ENCODE measurements around the gene ATP5PD.

Gene ATP5PD

DNA sequence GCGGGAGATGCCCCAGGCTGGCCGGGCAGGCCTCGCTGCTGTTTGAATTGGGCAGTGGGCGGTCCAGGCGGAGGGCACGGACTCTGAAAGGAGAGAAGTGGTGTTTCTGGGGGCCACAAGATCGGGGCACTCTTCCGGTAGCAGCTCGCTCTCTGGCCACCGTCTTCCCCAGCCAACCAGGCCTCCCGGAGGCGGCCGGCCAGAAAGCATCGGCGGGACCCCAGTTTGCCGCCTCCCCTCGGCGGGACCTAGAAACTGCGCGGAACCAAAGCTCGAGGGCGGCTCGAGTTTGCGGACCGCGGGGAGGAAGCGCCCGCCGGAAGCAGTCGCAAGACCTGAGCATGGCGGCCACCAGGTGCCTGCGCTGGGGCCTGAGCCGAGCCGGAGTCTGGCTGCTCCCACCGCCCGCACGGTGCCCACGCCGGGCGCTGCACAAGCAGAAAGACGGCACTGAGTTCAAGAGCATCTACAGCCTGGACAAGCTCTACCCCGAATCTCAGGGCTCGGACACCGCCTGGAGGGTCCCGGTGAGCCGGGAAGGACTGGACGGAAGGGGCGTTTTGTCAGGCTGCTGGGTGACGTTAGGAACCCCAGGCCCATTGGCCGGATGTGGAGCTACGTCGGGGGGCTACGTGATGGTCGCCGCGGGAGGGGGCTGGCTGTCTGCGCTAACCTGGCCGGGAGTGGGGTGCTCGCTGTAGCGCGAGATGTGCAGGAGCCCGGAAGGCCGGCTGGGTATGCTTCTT, 34.2 kb downstream of the ATP5PD start, which contains the start of gene MRPL58 (continued):
- TF ChIP-seq ZNF530 (tag by site-specific recombination; IDR thresholded peaks at IDR 0.05; ENCODE audit: low read depth) (no peak), ZNF138 (tag by site-specific recombination; IDR thresholded peaks at IDR 0.05; ENCODE audit: borderline replicate concordance) (no peak), ZNF112 (tag by site-specific recombination; IDR thresholded peaks at IDR 0.05) (no peak), ZNF558 (tag by site-specific recombination; IDR thresholded peaks at IDR 0.05) (no peak), ZBTB49 (tag by site-specific recombination; IDR thresholded peaks at IDR 0.05; ENCODE audit: low read depth) (no peak), YY1 (tag by site-specific recombination; IDR thresholded peaks at IDR 0.05) (peak; percentile 96), SALL2 (tag by site-specific recombination; IDR thresholded peaks at IDR 0.05; ENCODE audit: borderline replicate concordance) (no peak), ZNF2 (tag by site-specific recombination; IDR thresholded peaks at IDR 0.05) (no peak; the same call in 1 of the 2 replicates), KLF7 (tag by site-specific recombination; IDR thresholded peaks at IDR 0.05; ENCODE audit: borderline replicate concordance) (peak; percentile 72; the same call in 1 of the 2 replicates), ZNF211 (tag by site-specific recombination; IDR thresholded peaks at IDR 0.05; ENCODE audit: low read depth) (no peak), GLIS1 (tag by site-specific recombination; IDR thresholded peaks at IDR 0.05) (peak; percentile 44; the same call in 1 of the 2 replicates), ZNF16 (tag by site-specific recombination; IDR thresholded peaks at IDR 0.05; ENCODE audit: low read depth) (no peak), OVOL3 (tag by site-specific recombination; IDR thresholded peaks at IDR 0.05) (no peak), ZNF248 (tag by site-specific recombination; IDR thresholded peaks at IDR 0.05) (no peak), ZNF391 (tag by site-specific recombination; IDR thresholded peaks at IDR 0.05; ENCODE audit: borderline replicate concordance, low read depth) (peak; percentile 47; the same call in 1 of the 2 replicates), ZNF302 (tag by site-specific recombination; IDR thresholded peaks at IDR 0.05; ENCODE audit: low read depth) (no peak), MZF1 (tag by site-specific recombination; IDR thresholded peaks at IDR 0.05; ENCODE audit: borderline replicate concordance) (0 out of 2 replicates have a peak, but pooled peaks have one; percentile 20), HOXC10 (CRISPR knock-in tag; IDR thresholded peaks at IDR 0.05) (no peak), ZNF623 (tag by site-specific recombination; IDR thresholded peaks at IDR 0.05) (0 out of 2 replicates have a peak, but pooled peaks have one; percentile 25), ZBTB48 (tag by site-specific recombination; IDR thresholded peaks at IDR 0.05) (peak; percentile 73; the same call in 1 of the 2 replicates), KLF17 (tag by site-specific recombination; IDR thresholded peaks at IDR 0.05) (peak; percentile 78), ZNF514 (tag by site-specific recombination; IDR thresholded peaks at IDR 0.05) (no peak), PRDM1 (tag by site-specific recombination; IDR thresholded peaks at IDR 0.05) (no peak), ZNF214 (tag by site-specific recombination; IDR thresholded peaks at IDR 0.05; ENCODE audit: borderline replicate concordance) (no peak), ZNF221 (tag by site-specific recombination; IDR thresholded peaks at IDR 0.05; ENCODE audit: borderline replicate concordance) (no peak), FEZF1 (tag by site-specific recombination; IDR thresholded peaks at IDR 0.05) (no peak)
- TF ChIP-seq, protein P1, sequence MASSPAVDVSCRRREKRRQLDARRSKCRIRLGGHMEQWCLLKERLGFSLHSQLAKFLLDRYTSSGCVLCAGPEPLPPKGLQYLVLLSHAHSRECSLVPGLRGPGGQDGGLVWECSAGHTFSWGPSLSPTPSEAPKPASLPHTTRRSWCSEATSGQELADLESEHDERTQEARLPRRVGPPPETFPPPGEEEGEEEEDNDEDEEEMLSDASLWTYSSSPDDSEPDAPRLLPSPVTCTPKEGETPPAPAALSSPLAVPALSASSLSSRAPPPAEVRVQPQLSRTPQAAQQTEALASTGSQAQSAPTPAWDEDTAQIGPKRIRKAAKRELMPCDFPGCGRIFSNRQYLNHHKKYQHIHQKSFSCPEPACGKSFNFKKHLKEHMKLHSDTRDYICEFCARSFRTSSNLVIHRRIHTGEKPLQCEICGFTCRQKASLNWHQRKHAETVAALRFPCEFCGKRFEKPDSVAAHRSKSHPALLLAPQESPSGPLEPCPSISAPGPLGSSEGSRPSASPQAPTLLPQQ (tag by site-specific recombination; IDR thresholded peaks at IDR 0.05) = peak; percentile 68
- TF ChIP-seq, protein P2, sequence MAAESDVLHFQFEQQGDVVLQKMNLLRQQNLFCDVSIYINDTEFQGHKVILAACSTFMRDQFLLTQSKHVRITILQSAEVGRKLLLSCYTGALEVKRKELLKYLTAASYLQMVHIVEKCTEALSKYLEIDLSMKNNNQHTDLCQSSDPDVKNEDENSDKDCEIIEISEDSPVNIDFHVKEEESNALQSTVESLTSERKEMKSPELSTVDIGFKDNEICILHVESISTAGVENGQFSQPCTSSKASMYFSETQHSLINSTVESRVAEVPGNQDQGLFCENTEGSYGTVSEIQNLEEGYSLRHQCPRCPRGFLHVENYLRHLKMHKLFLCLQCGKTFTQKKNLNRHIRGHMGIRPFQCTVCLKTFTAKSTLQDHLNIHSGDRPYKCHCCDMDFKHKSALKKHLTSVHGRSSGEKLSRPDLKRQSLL (tag by site-specific recombination; IDR thresholded peaks at IDR 0.05) = peak; percentile 65; the same call in 1 of the 2 replicates
- TF ChIP-seq, protein P3, sequence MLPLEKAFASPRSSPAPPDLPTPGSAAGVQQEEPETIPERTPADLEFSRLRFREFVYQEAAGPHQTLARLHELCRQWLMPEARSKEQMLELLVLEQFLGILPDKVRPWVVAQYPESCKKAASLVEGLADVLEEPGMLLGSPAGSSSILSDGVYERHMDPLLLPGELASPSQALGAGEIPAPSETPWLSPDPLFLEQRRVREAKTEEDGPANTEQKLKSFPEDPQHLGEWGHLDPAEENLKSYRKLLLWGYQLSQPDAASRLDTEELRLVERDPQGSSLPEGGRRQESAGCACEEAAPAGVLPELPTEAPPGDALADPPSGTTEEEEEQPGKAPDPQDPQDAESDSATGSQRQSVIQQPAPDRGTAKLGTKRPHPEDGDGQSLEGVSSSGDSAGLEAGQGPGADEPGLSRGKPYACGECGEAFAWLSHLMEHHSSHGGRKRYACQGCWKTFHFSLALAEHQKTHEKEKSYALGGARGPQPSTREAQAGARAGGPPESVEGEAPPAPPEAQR (tag by site-specific recombination; IDR thresholded peaks at IDR 0.05) = no peak
- TF ChIP-seq, protein P4, sequence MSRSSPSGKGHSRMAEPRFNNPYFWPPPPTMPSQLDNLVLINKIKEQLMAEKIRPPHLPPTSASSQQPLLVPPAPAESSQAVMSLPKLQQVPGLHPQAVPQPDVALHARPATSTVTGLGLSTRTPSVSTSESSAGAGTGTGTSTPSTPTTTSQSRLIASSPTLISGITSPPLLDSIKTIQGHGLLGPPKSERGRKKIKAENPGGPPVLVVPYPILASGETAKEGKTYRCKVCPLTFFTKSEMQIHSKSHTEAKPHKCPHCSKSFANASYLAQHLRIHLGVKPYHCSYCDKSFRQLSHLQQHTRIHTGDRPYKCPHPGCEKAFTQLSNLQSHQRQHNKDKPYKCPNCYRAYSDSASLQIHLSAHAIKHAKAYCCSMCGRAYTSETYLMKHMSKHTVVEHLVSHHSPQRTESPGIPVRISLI (tag by site-specific recombination; IDR thresholded peaks at IDR 0.05) = no peak
